ENCODE results near the gene CAMK2D.

Gene CAMK2D

DNA sequence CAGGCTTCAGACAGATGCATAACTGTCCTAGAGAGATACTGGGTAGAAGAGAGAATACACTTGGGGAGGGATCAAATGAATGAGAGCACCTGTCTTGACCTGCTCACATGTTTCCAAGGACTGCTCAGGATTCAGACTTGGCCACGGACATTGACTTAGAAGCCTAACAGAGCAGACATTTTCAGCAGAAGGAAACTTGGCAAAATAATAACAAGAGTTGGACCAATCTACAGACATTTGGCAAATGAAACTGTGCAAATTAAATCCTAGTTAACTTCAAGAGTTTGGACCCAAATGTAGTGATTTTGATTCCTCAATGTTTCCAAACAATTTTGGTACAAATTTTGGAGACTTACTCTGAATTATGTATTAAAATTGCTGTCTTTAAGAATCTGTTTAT is 223.9 kb downstream of the CAMK2D start:
- DNase-seq (ENCODE audit: low read depth in 4 of 4, low spot score in 1 of 4), result no peak

DNA sequence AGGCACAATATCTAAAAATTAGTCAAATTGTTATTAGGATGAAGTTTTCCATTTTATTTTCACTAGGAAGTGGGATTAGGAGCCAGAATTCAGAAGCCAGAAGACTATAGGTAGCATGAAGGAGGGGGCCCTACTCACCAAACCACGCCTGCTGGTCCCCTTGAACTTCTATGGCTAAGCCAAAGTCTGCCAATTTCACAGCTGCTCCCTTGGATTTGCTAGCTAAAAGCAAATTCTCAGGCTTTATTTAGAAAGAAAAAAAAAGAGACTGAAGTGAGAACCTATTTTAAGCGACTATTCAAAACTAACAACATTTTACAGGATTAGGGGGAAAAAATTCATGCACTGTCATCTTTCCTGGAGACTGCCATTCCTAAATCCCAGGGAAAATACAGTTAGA is 224.3 kb downstream of the CAMK2D start:
- DNase-seq (ENCODE audit: low read depth in 4 of 4, low spot score in 1 of 4), result no peak

DNA sequence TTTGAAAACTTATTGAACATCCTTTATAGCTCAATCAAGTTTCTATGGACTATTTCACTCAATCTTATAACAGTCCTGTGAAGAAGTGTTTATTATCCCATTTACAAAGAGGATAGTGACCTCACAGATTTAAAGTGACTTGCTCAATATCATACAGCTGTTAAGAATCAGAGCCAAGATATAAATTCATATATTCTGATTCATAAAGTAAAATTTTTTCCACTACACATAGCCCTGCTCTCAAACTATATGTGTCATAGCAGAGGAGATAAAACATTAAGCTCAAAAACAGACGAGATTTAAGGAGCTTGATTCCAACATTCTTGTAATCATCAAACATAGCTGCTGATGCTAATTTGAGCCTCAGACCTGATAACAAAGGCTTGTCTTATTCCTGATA is 226.8 kb downstream of the CAMK2D start:
- DNase-seq (ENCODE audit: low read depth in 4 of 4, low spot score in 1 of 4), result no peak

DNA sequence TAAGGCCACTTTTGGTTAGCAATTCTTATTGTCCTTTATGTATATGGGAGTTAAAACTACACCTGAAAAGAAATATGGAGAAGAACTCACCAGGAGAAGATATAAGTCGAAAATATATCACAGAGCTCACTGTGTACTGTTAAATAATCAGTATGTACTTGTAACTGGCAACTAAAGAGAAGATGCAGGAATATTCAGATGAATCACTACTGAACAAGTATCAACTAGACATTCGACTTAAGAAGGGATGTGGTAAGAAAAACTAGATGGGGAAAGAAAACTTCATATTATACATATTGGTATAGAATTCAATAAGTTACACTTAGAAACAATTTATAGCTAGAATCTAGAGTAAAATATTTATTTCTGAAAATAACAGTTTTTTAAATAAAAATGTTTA is 230.0 kb downstream of the CAMK2D start:
- no peak for DNase-seq (ENCODE audit: low read depth in 4 of 4, low spot score in 1 of 4)

DNA sequence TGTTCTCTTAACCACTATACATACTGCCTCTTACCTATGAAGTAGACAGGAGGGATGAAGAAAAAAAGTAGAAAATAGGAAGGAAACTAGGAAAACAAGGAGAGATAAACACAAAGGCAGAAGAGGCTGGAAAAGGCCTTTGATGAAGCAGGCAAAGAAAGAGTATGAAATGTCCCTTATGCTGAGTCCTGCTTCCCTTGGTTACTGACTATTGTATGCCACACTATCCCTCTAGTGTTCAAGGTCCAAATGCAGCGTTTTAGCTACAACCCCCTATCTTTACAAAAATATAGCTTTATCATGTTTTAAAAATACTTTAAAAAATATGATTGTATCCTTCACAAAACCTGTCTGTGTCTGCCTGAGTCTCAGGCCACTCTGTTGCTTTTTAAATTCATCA is 233.1 kb downstream of the CAMK2D start:
- no peak for DNase-seq (ENCODE audit: low read depth in 4 of 4, low spot score in 1 of 4)

DNA sequence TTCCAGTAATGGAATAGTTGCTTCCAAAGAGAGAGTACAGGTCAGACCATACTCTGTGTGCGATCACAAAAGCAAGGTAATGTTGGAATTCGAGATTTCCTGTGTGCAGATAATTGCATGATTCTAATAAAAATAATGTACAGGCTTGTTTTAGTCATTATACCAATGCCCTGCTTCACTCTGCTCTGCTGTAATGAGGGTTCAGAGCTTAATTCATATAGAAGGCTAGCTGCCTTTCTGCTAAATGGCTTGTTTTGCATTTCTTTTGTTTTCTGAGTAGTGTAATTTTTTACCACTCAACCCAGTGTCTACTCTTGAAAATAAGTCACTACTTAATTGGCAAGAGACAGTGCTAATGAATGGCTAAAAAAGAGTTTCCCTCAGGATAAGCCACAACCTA is 236.0 kb downstream of the CAMK2D start:
- DNase-seq (ENCODE audit: low read depth in 4 of 4, low spot score in 1 of 4), result no peak

DNA sequence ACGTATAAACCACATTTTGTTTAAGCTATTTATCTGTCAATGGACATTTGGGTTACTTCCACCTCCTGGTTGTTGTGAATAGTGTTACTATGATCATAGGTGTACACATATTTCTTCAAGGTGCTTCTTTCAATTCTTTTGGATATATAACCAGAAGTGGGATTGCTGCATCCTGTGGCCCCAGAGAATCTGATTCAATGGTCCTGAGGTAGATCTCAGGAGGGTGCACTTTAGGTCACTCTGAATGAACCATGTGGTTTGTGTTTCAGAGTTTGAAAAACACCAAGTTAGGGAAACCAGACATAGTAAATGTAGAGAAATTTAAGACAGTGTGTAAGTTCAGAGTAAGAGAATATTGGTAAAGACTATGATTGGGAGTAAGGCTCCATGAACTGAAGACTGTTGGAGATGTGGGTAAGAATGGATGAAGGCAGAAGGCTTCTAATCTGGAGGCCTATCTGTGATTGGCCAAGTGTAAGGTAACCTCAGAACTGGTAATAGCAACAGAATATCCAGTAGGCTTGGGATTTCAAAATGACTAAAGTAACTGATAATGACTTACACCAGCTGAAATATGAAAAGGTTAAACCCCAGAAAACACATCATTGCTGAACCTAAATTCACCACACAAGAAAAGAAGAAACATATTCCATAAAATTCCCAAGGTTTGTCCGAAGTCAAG is 236.9 kb downstream of the CAMK2D start:
- DNase-seq (ENCODE audit: low read depth in 4 of 4, low spot score in 1 of 4), result no peak

DNA sequence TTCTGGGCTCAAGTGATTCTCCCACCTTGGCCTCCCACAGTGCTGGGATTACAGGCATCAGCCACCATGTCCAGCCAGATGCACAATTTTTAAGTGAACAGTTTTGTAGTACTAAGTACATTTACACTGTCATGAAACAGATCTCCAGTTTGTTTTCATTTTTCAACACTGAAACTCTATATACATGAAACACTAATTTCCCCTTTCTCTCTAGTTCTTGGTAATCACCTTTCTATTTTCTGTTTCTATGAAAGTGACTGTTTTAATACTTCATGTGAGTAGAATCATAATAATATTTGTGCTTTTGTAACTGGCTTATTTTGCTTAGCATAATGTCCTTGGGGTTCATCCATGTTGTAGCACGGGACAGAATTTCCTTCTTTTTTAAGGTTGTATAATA is 237.4 kb downstream of the CAMK2D start:
- no peak for DNase-seq (ENCODE audit: low read depth in 4 of 4, low spot score in 1 of 4)

DNA sequence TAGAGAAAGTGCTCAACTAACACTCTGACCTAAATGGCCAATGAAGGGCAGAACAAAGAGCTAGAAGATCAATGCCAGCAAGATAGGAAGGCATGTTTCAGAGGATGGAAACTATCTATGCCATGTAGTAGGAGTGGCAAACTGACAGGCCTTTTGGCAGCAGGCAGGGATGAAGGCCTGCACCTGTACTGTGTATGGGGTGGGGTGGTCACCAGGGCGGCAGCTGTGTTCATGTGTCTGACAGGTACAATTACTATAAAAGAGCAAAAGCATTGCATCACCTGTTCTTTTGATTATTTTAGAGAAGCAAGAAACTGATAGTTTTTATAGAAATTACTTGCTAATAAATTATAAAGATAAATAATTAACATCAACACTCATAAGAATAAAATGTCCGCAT is 239.1 kb downstream of the CAMK2D start:
- DNase-seq (ENCODE audit: low read depth in 4 of 4, low spot score in 1 of 4), result no peak

DNA sequence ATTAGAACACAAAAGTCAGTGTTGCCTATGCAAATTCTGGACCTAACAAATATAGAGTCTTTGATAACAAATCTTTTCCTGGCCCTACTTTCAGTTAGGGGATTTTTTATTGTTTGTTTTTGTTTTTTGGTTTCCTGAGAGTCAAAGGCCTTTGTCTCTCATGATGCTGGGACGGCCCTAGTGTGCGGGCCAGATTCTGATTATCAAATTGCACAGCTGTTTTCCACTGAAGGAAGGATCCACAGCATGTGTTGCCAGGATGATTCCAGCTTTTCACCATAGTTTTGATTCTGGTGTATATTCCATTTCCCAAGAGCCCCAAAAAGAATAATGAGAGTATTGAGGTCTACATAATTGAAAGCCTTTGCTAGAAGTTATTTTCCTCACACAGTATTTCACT is 248.2 kb downstream of the CAMK2D start:
- no peak for DNase-seq (ENCODE audit: low read depth in 4 of 4, low spot score in 1 of 4)

DNA sequence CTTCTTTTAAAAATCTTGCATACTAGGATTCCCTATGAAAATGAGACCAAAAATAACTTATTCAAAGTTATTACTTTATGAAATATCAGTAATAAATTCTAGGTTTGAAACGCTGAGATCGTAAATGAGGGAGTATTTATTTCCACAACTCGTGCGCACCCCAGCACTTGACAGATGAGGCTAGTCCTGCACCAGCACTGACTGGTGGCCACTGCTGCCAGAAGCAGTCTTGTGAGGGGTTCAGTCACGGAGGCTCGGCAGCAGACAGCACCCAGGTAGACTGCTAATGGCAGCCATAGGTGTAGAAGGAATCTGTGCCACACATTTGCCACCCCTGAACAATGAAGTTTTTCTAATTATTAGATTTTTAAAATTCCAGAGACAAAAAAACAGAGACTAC is 248.7 kb downstream of the CAMK2D start:
- DNase-seq (ENCODE audit: low read depth in 4 of 4, low spot score in 1 of 4), result no peak

DNA sequence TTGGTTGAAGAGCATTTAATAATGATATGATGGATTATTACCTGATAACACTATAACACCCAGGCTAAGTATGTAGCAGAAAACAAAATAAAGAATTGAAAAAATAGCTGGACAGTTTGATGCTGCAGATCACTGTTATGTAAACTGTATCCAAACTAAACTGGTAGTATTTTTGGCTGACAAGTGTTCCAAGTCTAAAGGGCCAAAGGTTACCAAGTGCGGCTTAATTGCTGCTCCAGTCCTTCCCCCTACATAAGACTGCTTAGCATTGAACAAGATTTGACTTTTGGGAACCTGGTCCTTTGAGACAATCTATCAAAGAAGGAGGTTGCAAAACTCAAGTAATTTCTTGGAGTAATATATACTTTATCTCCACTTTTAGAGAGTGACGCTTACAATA is 249.6 kb downstream of the CAMK2D start:
- DNase-seq (ENCODE audit: low read depth in 4 of 4, low spot score in 1 of 4), result no peak

DNA sequence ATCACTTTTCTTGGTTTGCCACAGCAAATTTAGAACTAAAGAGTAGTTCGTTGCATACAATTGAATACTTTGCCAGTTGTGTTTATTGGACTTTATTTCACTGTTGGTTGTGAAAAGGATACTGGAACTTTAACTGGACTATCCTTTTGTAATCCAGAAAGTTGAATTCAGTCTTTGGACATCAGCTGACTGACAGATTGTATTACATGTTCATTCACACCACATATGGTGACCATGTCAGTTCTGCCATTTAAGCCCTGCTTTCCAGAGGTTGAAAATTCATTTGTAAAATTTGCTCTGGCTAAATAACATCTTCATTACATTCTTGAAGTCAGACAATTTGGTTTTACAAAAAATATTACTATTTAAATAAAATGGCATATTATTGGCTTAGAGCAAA is 251.7 kb downstream of the CAMK2D start:
- DNase-seq (ENCODE audit: low read depth in 4 of 4, low spot score in 1 of 4), result no peak

DNA sequence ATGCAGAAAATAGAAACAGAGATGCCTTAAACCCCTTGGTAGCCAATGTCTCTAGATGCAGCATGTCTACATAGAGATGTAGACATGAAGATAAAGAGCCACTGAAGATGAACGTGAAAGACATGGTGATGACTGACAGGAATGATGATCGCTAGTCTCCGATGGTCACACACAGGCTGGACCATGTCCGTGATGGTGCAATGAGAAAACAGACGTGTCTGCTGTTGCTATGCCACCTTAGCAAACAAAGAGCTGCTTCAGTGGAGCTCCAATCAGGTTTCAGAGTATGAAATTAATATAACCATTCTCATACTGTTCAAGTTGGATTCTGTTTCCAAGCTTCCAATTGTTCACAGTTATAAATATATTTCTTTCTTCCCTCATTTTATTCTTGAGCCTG is 256.5 kb downstream of the CAMK2D start:
- no peak for DNase-seq (ENCODE audit: low read depth in 4 of 4, low spot score in 1 of 4)

DNA sequence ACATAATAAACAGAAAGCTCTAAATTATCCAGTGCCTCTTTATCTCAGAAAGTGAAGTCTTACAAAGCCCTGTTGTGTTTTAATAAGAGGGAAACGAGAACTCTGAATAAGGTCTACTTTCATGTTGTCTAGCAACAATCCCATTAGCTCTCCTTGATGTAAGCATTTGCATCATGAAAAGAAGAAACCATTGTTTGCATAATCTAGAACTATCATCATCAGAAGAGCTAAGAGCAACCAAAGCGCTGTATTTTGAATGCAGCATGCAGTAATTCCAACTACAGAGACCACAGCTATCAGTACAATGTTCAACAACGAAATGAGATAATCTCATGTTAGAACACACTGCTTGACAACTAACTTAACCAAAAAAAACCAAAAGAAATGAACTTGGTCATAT is 257.1 kb downstream of the CAMK2D start:
- no peak for DNase-seq (ENCODE audit: low read depth in 4 of 4, low spot score in 1 of 4)

DNA sequence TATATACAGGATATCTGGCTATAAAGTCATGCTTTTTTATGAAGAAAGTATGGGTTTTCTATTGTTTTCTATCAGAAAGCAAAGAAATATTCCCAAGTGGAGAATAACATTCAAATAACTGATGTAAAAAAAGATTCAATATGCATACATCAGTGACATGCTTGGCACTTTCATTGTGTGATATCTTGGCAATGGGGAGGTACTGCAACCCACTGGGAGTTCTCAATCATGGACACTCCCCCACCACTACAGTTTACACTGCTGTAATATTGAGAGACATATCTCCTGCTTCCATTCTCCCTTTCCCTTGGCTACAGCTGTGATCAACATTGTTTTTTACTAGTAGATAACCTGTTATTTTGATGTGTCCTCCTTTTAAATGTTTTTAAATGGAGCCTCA is 257.8 kb downstream of the CAMK2D start:
- DNase-seq (ENCODE audit: low read depth in 4 of 4, low spot score in 1 of 4), result no peak

DNA sequence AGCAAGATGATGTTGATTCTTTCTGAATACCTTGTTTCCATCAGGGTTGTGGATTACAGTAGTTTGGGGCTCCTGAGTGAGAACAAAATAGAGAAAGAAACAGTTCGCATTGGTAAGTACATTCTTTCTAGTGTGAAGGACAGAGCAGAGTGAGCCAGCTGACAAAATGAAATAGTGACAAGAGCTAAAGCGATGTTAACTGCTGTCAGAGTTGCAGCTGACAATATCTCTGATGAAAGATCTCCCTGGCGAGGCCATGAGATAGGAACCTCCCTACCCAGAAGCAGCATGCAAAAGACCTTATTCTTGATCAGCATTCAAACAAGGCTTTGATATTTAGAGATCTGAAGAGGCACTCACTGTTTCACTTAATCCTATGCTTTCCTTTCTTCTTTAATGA is 258.6 kb downstream of the CAMK2D start:
- DNase-seq (ENCODE audit: low read depth in 4 of 4, low spot score in 1 of 4), result no peak

DNA sequence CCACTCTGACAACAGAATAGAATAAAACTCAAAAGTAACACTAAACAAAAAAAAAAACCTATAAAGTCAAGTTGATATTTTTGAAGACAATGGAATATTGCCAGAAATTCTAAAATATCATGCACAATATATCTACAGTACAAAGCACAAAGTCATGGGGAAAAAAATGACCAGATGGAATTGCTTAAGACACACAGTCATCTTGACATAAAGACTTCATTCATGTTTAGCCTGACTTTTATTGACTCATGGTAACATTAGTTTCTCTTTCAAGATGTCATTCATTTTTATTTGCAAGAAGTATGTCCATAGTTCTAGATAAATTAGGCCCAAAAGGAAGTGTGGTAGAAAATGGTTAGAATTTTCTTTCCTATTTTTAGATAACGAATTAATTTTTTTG is 259.1 kb downstream of the CAMK2D start:
- no peak for DNase-seq (ENCODE audit: low read depth in 4 of 4, low spot score in 1 of 4)

DNA sequence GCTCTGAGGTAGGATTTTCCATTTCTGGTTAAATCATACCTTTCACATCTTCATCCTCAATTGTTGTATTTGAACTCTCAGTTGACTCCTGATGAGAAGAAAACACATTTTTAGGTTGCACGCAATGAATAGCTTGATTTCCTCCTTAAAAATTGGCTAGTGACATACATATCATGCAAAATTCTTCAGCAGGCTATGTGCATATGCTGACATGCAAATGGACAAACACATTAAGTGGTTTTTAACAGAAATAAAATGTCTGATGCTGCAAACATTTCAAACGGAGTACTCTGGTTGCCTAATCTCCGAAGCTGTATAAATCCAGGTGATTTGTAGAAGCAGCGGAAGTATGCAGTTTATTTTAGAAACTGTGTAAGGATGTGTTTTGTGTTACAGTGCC is 261.1 kb downstream of the CAMK2D start:
- no peak for DNase-seq (ENCODE audit: low read depth in 4 of 4, low spot score in 1 of 4)

DNA sequence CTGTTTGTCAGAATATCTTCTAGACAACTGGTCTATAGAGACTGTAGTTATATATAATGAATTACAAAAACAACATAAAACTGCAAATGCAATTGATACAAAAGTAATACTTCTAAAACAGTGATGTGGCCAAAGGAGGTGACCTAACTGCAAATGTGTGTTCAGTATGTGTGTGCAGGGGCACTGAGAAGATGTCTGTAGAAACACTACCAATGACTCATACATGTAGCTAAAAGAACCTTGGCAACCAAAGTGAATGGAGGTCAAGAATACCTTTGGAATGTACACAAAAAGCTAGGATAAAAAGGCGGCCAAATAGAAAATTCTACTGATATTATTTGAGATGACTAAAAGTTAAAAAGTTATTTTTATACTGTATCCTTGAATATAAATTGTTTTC is 261.8 kb downstream of the CAMK2D start:
- no peak for DNase-seq (ENCODE audit: low read depth in 4 of 4, low spot score in 1 of 4)

DNA sequence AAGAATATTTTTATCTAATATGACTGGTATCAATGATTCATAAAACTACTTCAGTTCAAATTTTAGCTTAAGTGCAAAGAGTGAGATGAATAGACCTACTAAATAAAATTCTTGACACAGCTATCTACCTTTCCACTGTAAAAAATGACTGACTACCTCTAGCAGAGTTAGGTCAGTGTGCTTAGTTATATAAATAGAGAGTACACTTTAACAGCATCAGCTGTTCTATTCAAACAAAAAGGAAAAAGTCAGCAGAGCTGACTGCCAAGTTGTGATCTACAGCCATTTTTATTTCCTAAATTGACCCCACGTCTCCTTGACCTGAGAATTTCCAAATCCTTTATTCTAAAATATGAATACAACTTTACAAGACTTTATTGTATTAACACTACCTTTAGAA is 262.4 kb downstream of the CAMK2D start:
- no peak for DNase-seq (ENCODE audit: low read depth in 4 of 4, low spot score in 1 of 4)

DNA sequence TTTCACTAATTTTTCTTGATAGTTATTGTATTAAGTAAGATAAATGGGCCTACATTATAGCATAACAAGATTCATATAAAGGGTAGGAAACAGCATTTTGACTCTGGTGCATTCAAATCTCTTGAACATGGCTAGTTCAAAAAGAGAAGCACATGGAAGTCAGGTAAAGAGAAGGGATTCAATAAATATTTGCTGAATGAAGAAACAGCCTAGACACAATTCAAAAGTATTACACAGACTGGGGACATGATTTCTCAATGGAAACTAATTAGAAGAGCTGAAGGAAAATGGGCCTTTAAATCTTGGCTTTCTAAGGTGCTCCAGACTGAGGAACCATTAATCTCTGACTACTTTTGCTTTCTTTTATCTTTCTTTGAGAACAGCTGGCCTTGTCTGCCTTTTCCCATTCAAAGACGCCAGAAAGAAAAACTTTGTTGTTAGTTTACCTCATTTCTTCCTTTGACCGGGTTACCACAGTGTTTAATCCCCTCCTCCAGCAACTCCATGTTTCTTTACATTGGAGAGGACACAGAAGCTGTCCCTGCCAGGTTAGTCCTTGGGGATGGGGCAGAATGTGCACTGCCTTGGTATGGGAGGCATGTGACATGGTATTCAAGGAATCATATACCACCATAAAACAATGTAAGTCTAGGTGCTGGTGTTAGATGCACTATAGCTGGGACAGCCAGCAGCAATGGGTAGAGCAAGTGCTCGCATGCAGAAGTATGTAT is 264.2 kb downstream of the CAMK2D start:
- no peak for DNase-seq (ENCODE audit: low read depth in 4 of 4, low spot score in 1 of 4)

DNA sequence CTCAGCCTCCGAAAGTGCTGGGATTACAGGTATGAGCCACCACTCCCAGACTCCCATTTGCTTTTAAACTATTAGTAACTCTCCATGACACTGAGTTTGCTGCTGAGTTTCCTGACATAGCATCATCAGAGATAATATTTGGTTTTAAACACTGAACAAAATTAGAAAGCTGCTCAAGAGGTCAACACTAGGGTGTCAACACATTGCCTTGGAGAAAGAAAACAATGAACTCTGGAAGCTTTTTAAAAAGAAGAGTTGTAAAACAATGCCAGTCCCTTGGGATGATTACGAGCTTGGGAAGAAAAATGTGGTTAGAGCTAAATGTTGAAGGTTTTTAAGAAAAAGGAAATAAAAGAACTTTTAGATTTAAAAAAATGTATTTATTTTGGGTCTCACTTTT is 264.8 kb downstream of the CAMK2D start:
- DNase-seq (ENCODE audit: low read depth in 4 of 4, low spot score in 1 of 4), result no peak

All from stimulated activated CD4-positive, alpha-beta T cell treated with anti-CD3 and anti-CD28 coated beads, Interleukin-1b, Interleukin-23, amount 100 ng/mL, for 24 hours (primary cell).